H9 (cell line): ENCODE data around the gene BRF1. TPM values are rescaled to one million over a fixed set of nuclear protein-coding genes. Genes with fewer than 3 reads are reported as not detected.

Source experiments
- DNase-seq: peaks from one replicate; pipeline ENCODE4 v3.0.0-alpha.2; 2017
- H2AFZ ChIP-seq: one replicate; pipeline ENCODE4 v1.6.1; 2013; ENCODE audit warnings: mild to moderate bottlenecking, low read length, control low read depth, moderate library complexity
- H2AK5ac ChIP-seq: 2 replicates; pipeline ENCODE4 v1.6.1; 2013; ENCODE audit warnings: low read length, control low read depth, mixed read lengths; ENCODE audit not compliant: insufficient read length
- H2BK120ac ChIP-seq: one replicate; pipeline ENCODE4 v1.6.1; 2013; ENCODE audit warnings: low read depth, mild to moderate bottlenecking, low read length, control low read depth, inconsistent platforms; ENCODE audit not compliant: poor library complexity, severe bottlenecking
- H2BK12ac ChIP-seq: 2 replicates; pipeline ENCODE4 v1.6.1; 2013; ENCODE audit warnings: low read length, control low read depth, mixed read lengths, low read depth; ENCODE audit not compliant: insufficient read length
- H2BK15ac ChIP-seq: 2 replicates; pipeline ENCODE4 v1.6.1; 2013; ENCODE audit warnings: low read depth, low read length, control low read depth
- H2BK20ac ChIP-seq: one replicate; pipeline ENCODE4 v1.6.1; 2013; ENCODE audit warnings: low read depth, mild to moderate bottlenecking, low read length, control low read depth, inconsistent platforms; ENCODE audit not compliant: poor library complexity, severe bottlenecking
- H2BK5ac ChIP-seq: 2 replicates; pipeline ENCODE4 v1.6.1; 2013; ENCODE audit warnings: low read length, control low read depth, mixed read lengths; ENCODE audit not compliant: insufficient read length
- H3K14ac ChIP-seq: 2 replicates; pipeline ENCODE4 v1.6.1; 2013; ENCODE audit warnings: low read length, control low read depth; ENCODE audit not compliant: insufficient read depth
- H3K18ac ChIP-seq: 2 replicates; pipeline ENCODE4 v1.6.1; 2013; ENCODE audit warnings: low read depth, mild to moderate bottlenecking, mixed read lengths, low read length, control low read depth; ENCODE audit not compliant: insufficient read length
- H3K23ac ChIP-seq: 2 replicates; pipeline ENCODE4 v1.6.1; 2013; ENCODE audit warnings: low read length, control low read depth, mixed read lengths, low read depth; ENCODE audit not compliant: insufficient read length
- H3K23me2 ChIP-seq: 2 replicates; pipeline ENCODE4 v1.6.1; 2013; ENCODE audit warnings: low read depth, mild to moderate bottlenecking, mixed read lengths, low read length, control low read depth; ENCODE audit not compliant: insufficient read length, poor library complexity, severe bottlenecking
- H3K27ac ChIP-seq: 2 replicates; pipeline ENCODE4 v1.5.1; 2013; ENCODE audit warnings: low read length, control low read depth, mixed read lengths, low read depth; ENCODE audit not compliant: insufficient read length
- H3K27me3 ChIP-seq: 2 replicates; pipeline ENCODE4 v1.6.1; 2013; ENCODE audit warnings: low read length, control low read depth, inconsistent platforms; ENCODE audit not compliant: insufficient read depth
- H3K4ac ChIP-seq: 2 replicates; pipeline ENCODE4 v1.6.1; 2013; ENCODE audit warnings: low read depth, mild to moderate bottlenecking, control low read depth, inconsistent platforms, low read length, moderate library complexity
- H3K4me1 ChIP-seq: 2 replicates; pipeline ENCODE4 v1.6.1; 2013; ENCODE audit warnings: low read length, control low read depth, inconsistent platforms; ENCODE audit not compliant: insufficient read depth
- H3K4me2 ChIP-seq: 2 replicates; pipeline ENCODE4 v1.6.1; 2013; ENCODE audit warnings: low read length, control low read depth, mixed read lengths; ENCODE audit not compliant: insufficient read length, insufficient read depth
- H3K56ac ChIP-seq: 2 replicates; pipeline ENCODE4 v1.6.1; 2013; ENCODE audit warnings: low read depth, mild to moderate bottlenecking, mixed read lengths, low read length, control low read depth; ENCODE audit not compliant: insufficient read length
- H3K79me1 ChIP-seq: 2 replicates; pipeline ENCODE4 v1.6.1; 2013; ENCODE audit warnings: low read depth, mild to moderate bottlenecking, moderate library complexity, low read length, control low read depth, inconsistent platforms; ENCODE audit not compliant: insufficient read depth, poor library complexity, severe bottlenecking
- H3K79me2 ChIP-seq: 2 replicates; pipeline ENCODE4 v1.6.1; 2013; ENCODE audit warnings: low read length, control low read depth, inconsistent platforms; ENCODE audit not compliant: insufficient read depth
- H3K9ac ChIP-seq: 2 replicates; pipeline ENCODE4 v1.6.1; 2013; ENCODE audit warnings: low read length, control low read depth, mixed read lengths; ENCODE audit not compliant: insufficient read length; ENCODE audit errors: extremely low read depth
- H3K9me3 ChIP-seq: one replicate; pipeline ENCODE4 v1.6.1; 2013; ENCODE audit warnings: low read depth, low read length, inconsistent platforms; ENCODE audit not compliant: control insufficient read depth
- H3T11ph ChIP-seq: one replicate; pipeline ENCODE4 v1.6.1; 2013; ENCODE audit warnings: mild to moderate bottlenecking, low read length, control low read depth, inconsistent platforms
- H4K20me1 ChIP-seq: one replicate; pipeline ENCODE4 v1.6.1; 2013; ENCODE audit not compliant: control insufficient read depth, insufficient read length, insufficient read depth
- H4K5ac ChIP-seq: 2 replicates; pipeline ENCODE4 v1.6.1; 2013; ENCODE audit warnings: low read depth, mild to moderate bottlenecking, mixed read lengths, low read length, control low read depth; ENCODE audit not compliant: insufficient read length
- H4K8ac ChIP-seq: replicated peaks from 2 replicates; pipeline ENCODE4 v1.6.1; 2013; ENCODE audit warnings: low read length, control low read depth, mixed read lengths, low read depth; ENCODE audit not compliant: insufficient read length
- H4K91ac ChIP-seq: 2 replicates; pipeline ENCODE4 v1.6.1; 2013; ENCODE audit warnings: low read depth, mild to moderate bottlenecking, moderate library complexity, mixed read lengths, low read length, control low read depth; ENCODE audit not compliant: insufficient read length
- H3K27ac Mint-ChIP-seq, 3 experiments: 2 replicates in 2 of 3; 3 replicates in 1 of 3; pipeline ENCODE4 v1.8.0; 2020 to 2021; ENCODE audit warnings: mixed read lengths in 3 of 3, mild to moderate bottlenecking in 1 of 3, moderate library complexity in 1 of 3
- H3K27me3 Mint-ChIP-seq: 2 replicates; pipeline ENCODE4 v1.8.0; 2021; ENCODE audit warnings: low read depth, mild to moderate bottlenecking, moderate library complexity, mixed read lengths
- H3K36me3 Mint-ChIP-seq, 3 experiments: 2 replicates in 2 of 3; 3 replicates in 1 of 3; pipeline ENCODE4 v1.8.0; 2020 to 2021; ENCODE audit warnings: low read depth in 3 of 3, mixed read lengths in 3 of 3; ENCODE audit not compliant: insufficient read depth in 1 of 3
- H3K4me1 Mint-ChIP-seq, 2 experiments: 2 replicates each; pipeline ENCODE4 v1.8.0; 2020; ENCODE audit warnings: mixed read lengths in 2 of 2
- H3K4me3 Mint-ChIP-seq, 2 experiments: 2 replicates in 1 of 2; 3 replicates in 1 of 2; pipeline ENCODE4 v1.8.0; 2020 to 2021; ENCODE audit warnings: mild to moderate bottlenecking in 2 of 2, mixed read lengths in 2 of 2, moderate library complexity in 1 of 2
- H3K9me3 Mint-ChIP-seq, 2 experiments: 2 replicates in 1 of 2; 3 replicates in 1 of 2; pipeline ENCODE4 v1.8.0; 2020; ENCODE audit warnings: mild to moderate bottlenecking in 2 of 2, mixed read lengths in 2 of 2, moderate library complexity in 1 of 2
- WGBS: extraction: QIAGEN DNeasy Blood & Tissue Kit; methylation state at CpG from one replicate; pipeline ENCODE4 v1.1.7; 2013; ENCODE audit warnings: missing lambda C conversion rate, low lambda C conversion rate, mixed read lengths; ENCODE audit not compliant: insufficient read length; ENCODE audit errors: extremely low coverage; 5-methylcytosine and 5-hydroxymethylcytosine counted together
- total RNA-seq: library from RNA; stranded (reverse); gene quantifications from 2 replicates; pipeline ENCODE4 v1.2.1, GENCODE V29; 2021
- TF ChIP-seq, protein P1 (sequence below): fragments of 200-600 bp; sonication (generic); conservative IDR thresholded peaks from 3 replicates; pipeline ENCODE4 v1.8.0; 2021; ENCODE audit warnings: antibody characterized with exemption, mild to moderate bottlenecking

Gene BRF1
- total RNA-seq, 1 experiment from 2014 or later, result 28.3 TPM

DNA sequence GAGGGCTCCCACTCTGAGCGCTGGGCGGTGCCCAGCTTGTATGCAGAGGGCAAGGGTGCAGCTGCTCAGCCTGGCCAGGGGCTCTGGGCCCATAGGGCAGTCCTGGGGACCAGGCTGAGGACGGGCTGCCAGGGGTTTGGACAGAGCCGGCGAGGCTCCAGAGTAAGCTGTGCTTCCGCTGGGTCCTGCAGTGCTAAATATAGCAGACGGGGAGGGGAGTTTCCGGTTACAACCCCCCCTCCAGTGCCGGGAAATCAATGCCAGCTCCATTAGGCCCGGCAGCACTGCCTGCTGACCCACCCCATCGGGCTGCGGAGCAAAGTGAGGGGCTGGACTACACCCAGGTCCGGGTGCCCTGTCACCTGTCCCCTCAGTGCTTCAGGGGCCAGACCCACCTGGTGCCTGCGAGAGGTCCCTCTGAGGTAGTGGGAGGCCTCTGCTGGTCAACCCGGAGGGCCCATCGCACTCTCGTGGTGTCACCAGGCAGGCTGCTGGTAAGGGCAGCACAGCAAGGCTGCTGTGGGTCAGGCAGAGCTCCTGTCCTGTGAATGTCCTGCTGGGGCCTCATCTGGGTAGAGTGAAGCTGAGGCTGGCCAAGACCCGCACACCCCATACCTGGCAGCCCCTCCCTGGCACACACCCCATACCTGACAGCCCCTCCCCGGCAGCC, 129.7 kb downstream of the BRF1 start:
- Histone ChIP-seq H3K27me3 (peaks cover 7% of the 10 kb centered on the region; the same call in 1 of the 2 replicates), H3K27ac (no peak overlapping the region), H2AFZ (no peak overlapping the region), H3K14ac (no peak overlapping the region), H3K4me2 (no peak overlapping the region), H2BK20ac (no peak overlapping the region), H4K91ac (no peak overlapping the region), H3T11ph (no peak overlapping the region), H4K5ac (no peak overlapping the region), H4K20me1 (no peaks in the 10 kb centered on the region), H3K23ac (no peak overlapping the region), H3K4ac (no peak overlapping the region), H2BK12ac (no peak overlapping the region), H4K8ac (no peak overlapping the region), H3K18ac (no peak overlapping the region), H3K4me1 (no peaks in the 10 kb centered on the region), H2AK5ac (no peak overlapping the region), H2BK15ac (no peak overlapping the region), H3K79me1 (no peaks in the 10 kb centered on the region), H2BK5ac (no peak overlapping the region), H2BK120ac (no peak overlapping the region), H3K56ac (no peak overlapping the region), H3K9ac (no peak overlapping the region), H3K23me2 (peaks cover 3% of the 10 kb centered on the region), H3K9me3 (no peaks in the 10 kb centered on the region), H3K79me2 (no peaks in the 10 kb centered on the region)
- no CpG with 5 or more reads among the region's 19 CpGs for WGBS
- Mint-ChIP-seq H3K9me3 (no peaks in the 10 kb centered on the region), H3K4me3 (no peak overlapping the region), H3K4me1 (peaks cover 10 to 14% of the 10 kb centered on the region in 2 experiments), H3K36me3 (no peaks in the 10 kb centered on the region), H3K27ac (no peak overlapping the region), H3K27me3 (peaks cover 24% of the 10 kb centered on the region)
- TF ChIP-seq, protein P1, sequence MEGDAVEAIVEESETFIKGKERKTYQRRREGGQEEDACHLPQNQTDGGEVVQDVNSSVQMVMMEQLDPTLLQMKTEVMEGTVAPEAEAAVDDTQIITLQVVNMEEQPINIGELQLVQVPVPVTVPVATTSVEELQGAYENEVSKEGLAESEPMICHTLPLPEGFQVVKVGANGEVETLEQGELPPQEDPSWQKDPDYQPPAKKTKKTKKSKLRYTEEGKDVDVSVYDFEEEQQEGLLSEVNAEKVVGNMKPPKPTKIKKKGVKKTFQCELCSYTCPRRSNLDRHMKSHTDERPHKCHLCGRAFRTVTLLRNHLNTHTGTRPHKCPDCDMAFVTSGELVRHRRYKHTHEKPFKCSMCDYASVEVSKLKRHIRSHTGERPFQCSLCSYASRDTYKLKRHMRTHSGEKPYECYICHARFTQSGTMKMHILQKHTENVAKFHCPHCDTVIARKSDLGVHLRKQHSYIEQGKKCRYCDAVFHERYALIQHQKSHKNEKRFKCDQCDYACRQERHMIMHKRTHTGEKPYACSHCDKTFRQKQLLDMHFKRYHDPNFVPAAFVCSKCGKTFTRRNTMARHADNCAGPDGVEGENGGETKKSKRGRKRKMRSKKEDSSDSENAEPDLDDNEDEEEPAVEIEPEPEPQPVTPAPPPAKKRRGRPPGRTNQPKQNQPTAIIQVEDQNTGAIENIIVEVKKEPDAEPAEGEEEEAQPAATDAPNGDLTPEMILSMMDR, result no peak
- no peak for DNase-seq
